ENCODE measurements around the gene STON2.

Gene STON2

GRCh38 chr14:81440041-81440440 lies 39.9 kb upstream of the STON2 start:
- no peak for DNase-seq (ENCODE audit: extremely low read depth, low read depth)
- no peak for TF ChIP-seq CTCF (IDR thresholded peaks at IDR 0.05; ENCODE audit: low read depth, low read length)

- no peak for DNase-seq (ENCODE audit: extremely low read depth, low read depth)
These were observed 37.1 kb upstream of the STON2 start for GRCh38 chr14:81437244-81437643.

GRCh38 chr14:81436296-81437138 lies 36.4 kb upstream of the STON2 start:
- no peak for DNase-seq (ENCODE audit: extremely low read depth, low read depth)
- no peak for TF ChIP-seq CTCF (IDR thresholded peaks at IDR 0.05; ENCODE audit: low read depth, low read length)

More at GRCh38 chr14:81437244-81437643, 37.1 kb upstream of the STON2 start:
- TF ChIP-seq CTCF (IDR thresholded peaks at IDR 0.05; ENCODE audit: low read depth, low read length): no peak

GRCh38 chr14:81435391-81436295 lies 35.5 kb upstream of the STON2 start:
- DNase-seq (ENCODE audit: extremely low read depth, low read depth): no peak
- no peak; the same call in 1 of the 2 replicates for TF ChIP-seq CTCF (IDR thresholded peaks at IDR 0.05; ENCODE audit: low read depth, low read length)

- no peak for TF ChIP-seq CTCF (IDR thresholded peaks at IDR 0.05; ENCODE audit: low read depth, low read length)
These were observed 34.9 kb upstream of the STON2 start for GRCh38 chr14:81435048-81435390.

GRCh38 chr14:81434230-81434629 lies 34.1 kb upstream of the STON2 start:
- DNase-seq (ENCODE audit: extremely low read depth, low read depth): no peak
- TF ChIP-seq CTCF (IDR thresholded peaks at IDR 0.05; ENCODE audit: low read depth, low read length): no peak

More at GRCh38 chr14:81435048-81435390, 34.9 kb upstream of the STON2 start:
- no peak for DNase-seq (ENCODE audit: extremely low read depth, low read depth)

- no peak for DNase-seq (ENCODE audit: extremely low read depth, low read depth)
- TF ChIP-seq CTCF (IDR thresholded peaks at IDR 0.05; ENCODE audit: low read depth, low read length): no peak
These were observed 33.3 kb upstream of the STON2 start for GRCh38 chr14:81433378-81433777.

All from AG09319 (cell line).